Ovary (tissue), 9 donors: Measurements from ENCODE around the gene TRPT1. TPM values are rescaled to one million over a fixed set of nuclear protein-coding genes. Genes with fewer than 3 reads are reported as not detected.
A peak's percentile ranks its signal among the peaks of the same experiment; 100 is the strongest.

Experiments used
- DNase-seq, 5 donors: peaks; one replicate each; pipeline ENCODE4 v3.0.0-alpha.2; 2019 to 2020
- H3K27ac ChIP-seq, 2 donors: fragments of 200-600 bp; one replicate each; pipeline versions ENCODE4 v1.5.1 to v1.8.0; 2019 to 2022
- H3K27me3 ChIP-seq: fragments of 200-600 bp; one replicate; pipeline ENCODE4 v1.8.0; 2022
- H3K36me3 ChIP-seq: fragments of 200-600 bp; sonication (generic); one replicate; pipeline ENCODE4 v1.5.1; 2019
- H3K4me1 ChIP-seq: one replicate; pipeline ENCODE4 v1.8.1; 2013; ENCODE audit warnings: mild to moderate bottlenecking, moderate library complexity; ENCODE audit not compliant: insufficient read depth
- H3K4me3 ChIP-seq: fragments of 200-600 bp; sonication (generic); one replicate; pipeline ENCODE4 v1.5.1; 2017
- H3K9me3 ChIP-seq, 2 donors: fragments of 200-600 bp in 1 of 2; sonication (generic) in 1 of 2; one replicate each; pipeline versions ENCODE4 v1.5.1 to v1.8.1; 2013 to 2019; ENCODE audit warnings: mild to moderate bottlenecking in 1 of 2, moderate library complexity in 1 of 2
- EP300 ChIP-seq: sonication (generic); formaldehyde crosslinking; IDR thresholded peaks from one replicate; pipeline ENCODE4 v1.6.1; 2017; ENCODE audit warnings: antibody characterized with exemption
- POLR2A ChIP-seq: fragments of 450-650 bp; IDR thresholded peaks from one replicate; pipeline ENCODE4 v1.6.1; 2017; ENCODE audit warnings: antibody characterized with exemption, mild to moderate bottlenecking, moderate library complexity
- WGBS, 3 donors: extraction: QIAGEN DNeasy Blood & Tissue Kit in 1 of 3; methylation state at CpG; one replicate each; pipeline versions ENCODE4 v1.1.5 to v1.1.7; 2013 to 2017; 5-methylcytosine and 5-hydroxymethylcytosine counted together
- intact Hi-C, 4 donors: fragments of 100-400 bp; cut with DNase I; formaldehyde crosslinking; loops; one replicate each; pipeline versions ENCODE4 v1.11.0 to v1.15.1; 2022 to 2023
- polyA plus RNA-seq, 2 donors: library from polyadenylated mRNA; stranded (reverse); fragments of 200-250 nt in 1 of 2; fragments of 350-450 nt in 1 of 2; fragmentation: Illumina TruSeq in 1 of 2; extraction: RNeasy Lipid Tissue Mini Kit (QIAGEN cat#74804) in 1 of 2; gene quantifications; one replicate each; pipeline ENCODE4 v1.2.3, GENCODE V29; 2013 to 2014
- total RNA-seq, 7 donors: library from RNA; depleted of rRNA in 2 of 7; stranded (reverse); fragments of >200 nt in 2 of 7; fragmentation: NEBNext Ultra II Directional in 3 of 7; extraction: Animal tissue kit (Norgen Biotek cat#: 25700) in 3 of 7; gene quantifications; one replicate each; pipeline versions ENCODE4 v1.1.0 to v1.2.4, GENCODE V29; 2016 to 2023
- TF ChIP-seq, protein P1 (sequence below), 3 donors: fragments of 450-650 bp in 2 of 3; fragments of 200-600 bp in 1 of 3; IDR thresholded peaks; one replicate each; pipeline versions ENCODE4 v1.5.1 to v1.8.0; 2016 to 2022; ENCODE audit warnings: antibody characterized with exemption in 3 of 3, mild to moderate bottlenecking in 1 of 3
- donor health status: DM: no; HTN: no; CAD: no; lungs with moderate emphysema.
- donor health status: DM: no; HTN: no; CAD: no.
- donor health status: Bipolar disorder and iron deficiency.
- donor health status: DM: yes; HTN: yes; CAD: no.
- donor health status: DM: no; HTN: no; CAD: no.
- donor health status: DM: yes; HTN: yes; CAD: no.

TRPT1 gene
- total and polyA plus RNA-seq, 9 donors = 16.6 to 41.4 (median 32.6) TPM

DNA sequence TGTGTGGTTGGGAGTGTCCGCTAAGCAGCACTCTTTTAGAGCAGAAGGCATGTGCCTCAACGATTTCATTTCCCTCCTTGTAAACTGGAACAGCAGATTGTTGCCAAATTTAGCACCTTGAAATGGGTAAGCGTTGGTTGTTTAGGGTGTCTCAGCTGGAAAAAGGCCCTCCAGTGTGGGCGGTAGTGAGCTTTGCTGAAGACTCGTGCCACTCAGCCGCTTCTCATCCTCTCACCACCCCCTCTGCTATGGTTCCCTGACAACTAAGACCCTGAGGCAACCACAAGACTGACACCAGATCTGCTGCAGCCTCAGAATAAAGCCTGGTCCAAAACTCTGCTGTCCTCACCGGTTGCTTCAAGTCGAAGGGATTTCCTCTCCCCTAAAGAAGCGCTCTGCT is 29.4 kb downstream of the TRPT1 start:
- intact Hi-C loops = no loop called here
- H3K4me3 ChIP-seq = no peak overlapping the region
- H3K9me3 ChIP-seq = no peaks in the 10 kb centered on the region
- no peaks in the 10 kb centered on the region for H3K4me1 ChIP-seq
- H3K27me3 ChIP-seq = no peaks in the 10 kb centered on the region
- TF ChIP-seq, protein P1, sequence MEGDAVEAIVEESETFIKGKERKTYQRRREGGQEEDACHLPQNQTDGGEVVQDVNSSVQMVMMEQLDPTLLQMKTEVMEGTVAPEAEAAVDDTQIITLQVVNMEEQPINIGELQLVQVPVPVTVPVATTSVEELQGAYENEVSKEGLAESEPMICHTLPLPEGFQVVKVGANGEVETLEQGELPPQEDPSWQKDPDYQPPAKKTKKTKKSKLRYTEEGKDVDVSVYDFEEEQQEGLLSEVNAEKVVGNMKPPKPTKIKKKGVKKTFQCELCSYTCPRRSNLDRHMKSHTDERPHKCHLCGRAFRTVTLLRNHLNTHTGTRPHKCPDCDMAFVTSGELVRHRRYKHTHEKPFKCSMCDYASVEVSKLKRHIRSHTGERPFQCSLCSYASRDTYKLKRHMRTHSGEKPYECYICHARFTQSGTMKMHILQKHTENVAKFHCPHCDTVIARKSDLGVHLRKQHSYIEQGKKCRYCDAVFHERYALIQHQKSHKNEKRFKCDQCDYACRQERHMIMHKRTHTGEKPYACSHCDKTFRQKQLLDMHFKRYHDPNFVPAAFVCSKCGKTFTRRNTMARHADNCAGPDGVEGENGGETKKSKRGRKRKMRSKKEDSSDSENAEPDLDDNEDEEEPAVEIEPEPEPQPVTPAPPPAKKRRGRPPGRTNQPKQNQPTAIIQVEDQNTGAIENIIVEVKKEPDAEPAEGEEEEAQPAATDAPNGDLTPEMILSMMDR (IDR thresholded peaks at IDR 0.05) = no peak
- TF ChIP-seq EP300 (no peak), POLR2A (no peak)
- no peak overlapping the region for H3K27ac ChIP-seq
- no peaks in the 10 kb centered on the region for H3K36me3 ChIP-seq
- 77 to 79% (median 79%) methylated on average over 9 of the region's 9 CpGs for WGBS, 3 donors
- no peak for DNase-seq

- Histone ChIP-seq H3K27me3 (no peaks in the 10 kb centered on the region), H3K4me1 (peaks cover 4% of the 10 kb centered on the region), H3K36me3 (no peaks in the 10 kb centered on the region), H3K9me3 (no peaks in the 10 kb centered on the region), H3K4me3 (no peak overlapping the region), H3K27ac (no peak overlapping the region)
- no peak for DNase-seq
- TF ChIP-seq, protein P1 (IDR thresholded peaks at IDR 0.05) = no peak
- TF ChIP-seq POLR2A (no peak), EP300 (no peak)
- 91 to 97% (median 91%) methylated on average over 5 of the region's 5 CpGs for WGBS, 3 donors
- intact Hi-C loops = no loop called here
Measured at GRCh38 chr11:64192434-64192833, 33.6 kb downstream of the TRPT1 start.

GRCh38 chr11:64186492-64187165 is 39.4 kb downstream of the TRPT1 start:
- Histone ChIP-seq H3K36me3 (no peaks in the 10 kb centered on the region), H3K27ac (peak overlapping the region; percentile 87 to 99), H3K9me3 (no peaks in the 10 kb centered on the region), H3K27me3 (no peaks in the 10 kb centered on the region), H3K4me3 (no peak overlapping the region), H3K4me1 (peaks cover 10% of the 10 kb centered on the region)
- TF ChIP-seq POLR2A (no peak), EP300 (no peak)
- TF ChIP-seq, protein P1 (IDR thresholded peaks at IDR 0.05) = no peak
- intact Hi-C loops = no loop called here
- WGBS, 3 donors = 1% methylated on average over 33 to 48 of the region's 48 CpGs
- DNase-seq = no peak

GRCh38 chr11:64185693-64186491 is 40.1 kb downstream of the TRPT1 start, which contains the start of gene STIP1:
Gene STIP1 (plus strand): TSS chr11:64186171. CDS start chr11:64186262, 91 bp downstream.
- Histone ChIP-seq H3K36me3 (no peaks in the 10 kb centered on the region), H3K27ac (peak within 1 kb of the TSS; percentile 87 to 99), H3K9me3 (no peaks in the 10 kb centered on the region), H3K4me3 (peak within 1 kb of the TSS; percentile 72), H3K4me1 (peaks cover 10% of the 10 kb centered on the region), H3K27me3 (no peaks in the 10 kb centered on the region)
- intact Hi-C loops = no loop called here
- DNase-seq = peak; percentile 99 to 100 (median 99)
- WGBS, 3 donors = 0 to 1% (median 0%) methylated on average over 38 to 74 of the region's 74 CpGs
- TF ChIP-seq POLR2A = peak; percentile 47
- no peak for TF ChIP-seq EP300
- TF ChIP-seq, protein P1 (IDR thresholded peaks at IDR 0.05) = peak in 2 of 3 donors; percentile 36 to 41
